Measurements from ENCODE around the gene PPP4R4.

PPP4R4 gene

GRCh38 chr14:94291159-94291905 is 117.2 kb downstream of the PPP4R4 start:
- no peaks in the 10 kb centered on the region; the same call in 1 of the 2 replicates for H3K27me3 ChIP-seq (ENCODE audit: insufficient read depth, low read length)
- H3K4me3 ChIP-seq (ENCODE audit: low read depth, low read length, poor library complexity, severe bottlenecking): no peak overlapping the region
- no peaks in the 10 kb centered on the region for H3F3A ChIP-seq (ENCODE audit: insufficient read depth, low read length)
- H3K4me2 ChIP-seq (ENCODE audit: low read length): no peak overlapping the region
- no peaks in the 10 kb centered on the region for H3K9me3 ChIP-seq (ENCODE audit: low read length)
- no peaks in the 10 kb centered on the region for H3K79me2 ChIP-seq (ENCODE audit: insufficient read depth, low read length)
- H3K9me2 ChIP-seq (ENCODE audit: low read depth, low read length): no peaks in the 10 kb centered on the region
- no peaks in the 10 kb centered on the region for H4K20me1 ChIP-seq (ENCODE audit: insufficient read depth, low read length)
- H3K27ac ChIP-seq (ENCODE audit: low read depth, low read length, poor library complexity, severe bottlenecking): no peak overlapping the region
- no peak for TF ChIP-seq CTCF (IDR thresholded peaks at IDR 0.05; ENCODE audit: low read length)
- no peak for TF ChIP-seq EZH2 (IDR thresholded peaks at IDR 0.05; ENCODE audit: borderline replicate concordance, low read length)
- no peak overlapping the region for H3K9ac ChIP-seq (ENCODE audit: low read length)
- H3K36me3 ChIP-seq (ENCODE audit: insufficient read depth, low read length): no peaks in the 10 kb centered on the region
- H2AFZ ChIP-seq (ENCODE audit: low read length): no peak overlapping the region
- no peaks in the 10 kb centered on the region for H3K4me1 ChIP-seq (ENCODE audit: insufficient read depth, low read length, severe bottlenecking)

- H3K36me3 ChIP-seq (ENCODE audit: insufficient read depth, low read length): no peaks in the 10 kb centered on the region
- H4K20me1 ChIP-seq (ENCODE audit: insufficient read depth, low read length): no peaks in the 10 kb centered on the region
- no peaks in the 10 kb centered on the region for H3K4me1 ChIP-seq (ENCODE audit: insufficient read depth, low read length, severe bottlenecking)
- H3K4me2 ChIP-seq (ENCODE audit: low read length): no peak overlapping the region
- no peak overlapping the region for H3K27ac ChIP-seq (ENCODE audit: low read depth, low read length, poor library complexity, severe bottlenecking)
- no peak overlapping the region for H3K4me3 ChIP-seq (ENCODE audit: low read depth, low read length, poor library complexity, severe bottlenecking)
- no peaks in the 10 kb centered on the region for H3F3A ChIP-seq (ENCODE audit: insufficient read depth, low read length)
- no peaks in the 10 kb centered on the region; the same call in 1 of the 2 replicates for H3K27me3 ChIP-seq (ENCODE audit: insufficient read depth, low read length)
- TF ChIP-seq CTCF (IDR thresholded peaks at IDR 0.05; ENCODE audit: low read length) (no peak), EZH2 (IDR thresholded peaks at IDR 0.05; ENCODE audit: borderline replicate concordance, low read length) (no peak)
- H2AFZ ChIP-seq (ENCODE audit: low read length): no peak overlapping the region
- no peaks in the 10 kb centered on the region for H3K9me3 ChIP-seq (ENCODE audit: low read length)
- no peaks in the 10 kb centered on the region for H3K9me2 ChIP-seq (ENCODE audit: low read depth, low read length)
- no peaks in the 10 kb centered on the region for H3K79me2 ChIP-seq (ENCODE audit: insufficient read depth, low read length)
- H3K9ac ChIP-seq (ENCODE audit: low read length): no peak overlapping the region
Observed at GRCh38 chr14:94291906-94292525, 117.9 kb downstream of the PPP4R4 start.

- H3K4me3 ChIP-seq (ENCODE audit: low read depth, low read length, poor library complexity, severe bottlenecking): no peak overlapping the region
- no peak overlapping the region for H3K9ac ChIP-seq (ENCODE audit: low read length)
- no peaks in the 10 kb centered on the region for H3K9me3 ChIP-seq (ENCODE audit: low read length)
- no peaks in the 10 kb centered on the region for H3K36me3 ChIP-seq (ENCODE audit: insufficient read depth, low read length)
- H3K9me2 ChIP-seq (ENCODE audit: low read depth, low read length): no peaks in the 10 kb centered on the region
- no peak overlapping the region for H2AFZ ChIP-seq (ENCODE audit: low read length)
- no peak overlapping the region for H3K27ac ChIP-seq (ENCODE audit: low read depth, low read length, poor library complexity, severe bottlenecking)
- no peaks in the 10 kb centered on the region for H3K79me2 ChIP-seq (ENCODE audit: insufficient read depth, low read length)
- no peaks in the 10 kb centered on the region for H4K20me1 ChIP-seq (ENCODE audit: insufficient read depth, low read length)
- no peak for TF ChIP-seq EZH2 (IDR thresholded peaks at IDR 0.05; ENCODE audit: borderline replicate concordance, low read length)
- no peak for TF ChIP-seq CTCF (IDR thresholded peaks at IDR 0.05; ENCODE audit: low read length)
- H3K27me3 ChIP-seq (ENCODE audit: insufficient read depth, low read length): no peaks in the 10 kb centered on the region; the same call in 1 of the 2 replicates
- H3K4me1 ChIP-seq (ENCODE audit: insufficient read depth, low read length, severe bottlenecking): no peaks in the 10 kb centered on the region
- H3F3A ChIP-seq (ENCODE audit: insufficient read depth, low read length): no peaks in the 10 kb centered on the region
- H3K4me2 ChIP-seq (ENCODE audit: low read length): no peak overlapping the region
Observed at GRCh38 chr14:94292526-94292871, 118.4 kb downstream of the PPP4R4 start.

Measured in OCI-LY1 (cell line).